ENCODE measurements around the gene PRMT3. TPM values are rescaled to one million over a fixed set of nuclear protein-coding genes. Genes with fewer than 3 reads are reported as not detected.

The PRMT3 gene
- total RNA-seq, 1 experiment from 2014 or later, result 31.4 TPM

GRCh38 chr11:20368438-20368837, 19.1 kb upstream of the PRMT3 start:
- Mint-ChIP-seq H3K4me1 (peaks cover 53% of the 10 kb centered on the region), H3K9me3 (no peaks in the 10 kb centered on the region), H3K4me3 (no peak overlapping the region), H3K36me3 (peaks cover 10% of the 10 kb centered on the region), H3K27me3 (ENCODE audit: low read depth) (peaks cover 10% of the 10 kb centered on the region), H3K27ac (no peak overlapping the region)
- TF ChIP-seq CREB1 (CRISPR knock-in tag; IDR thresholded peaks at IDR 0.05) (no peak), ZNF263 (CRISPR knock-in tag; IDR thresholded peaks at IDR 0.05; ENCODE audit: low read depth) (no peak), CBFB (CRISPR knock-in tag; IDR thresholded peaks at IDR 0.05; ENCODE audit: low read depth) (no peak), PRDM15 (CRISPR knock-in tag; IDR thresholded peaks at IDR 0.05) (no peak), ZNF317 (CRISPR knock-in tag; IDR thresholded peaks at IDR 0.05; ENCODE audit: borderline replicate concordance, low read depth) (no peak), KAT7 (CRISPR knock-in tag; IDR thresholded peaks at IDR 0.05; ENCODE audit: borderline replicate concordance) (no peak), ZNF121 (CRISPR knock-in tag; IDR thresholded peaks at IDR 0.05) (no peak), NR3C1 (CRISPR knock-in tag; conservative IDR thresholded peaks at IDR 0.05; ENCODE audit: low read depth) (no peak)
- TF ChIP-seq, protein P1, sequence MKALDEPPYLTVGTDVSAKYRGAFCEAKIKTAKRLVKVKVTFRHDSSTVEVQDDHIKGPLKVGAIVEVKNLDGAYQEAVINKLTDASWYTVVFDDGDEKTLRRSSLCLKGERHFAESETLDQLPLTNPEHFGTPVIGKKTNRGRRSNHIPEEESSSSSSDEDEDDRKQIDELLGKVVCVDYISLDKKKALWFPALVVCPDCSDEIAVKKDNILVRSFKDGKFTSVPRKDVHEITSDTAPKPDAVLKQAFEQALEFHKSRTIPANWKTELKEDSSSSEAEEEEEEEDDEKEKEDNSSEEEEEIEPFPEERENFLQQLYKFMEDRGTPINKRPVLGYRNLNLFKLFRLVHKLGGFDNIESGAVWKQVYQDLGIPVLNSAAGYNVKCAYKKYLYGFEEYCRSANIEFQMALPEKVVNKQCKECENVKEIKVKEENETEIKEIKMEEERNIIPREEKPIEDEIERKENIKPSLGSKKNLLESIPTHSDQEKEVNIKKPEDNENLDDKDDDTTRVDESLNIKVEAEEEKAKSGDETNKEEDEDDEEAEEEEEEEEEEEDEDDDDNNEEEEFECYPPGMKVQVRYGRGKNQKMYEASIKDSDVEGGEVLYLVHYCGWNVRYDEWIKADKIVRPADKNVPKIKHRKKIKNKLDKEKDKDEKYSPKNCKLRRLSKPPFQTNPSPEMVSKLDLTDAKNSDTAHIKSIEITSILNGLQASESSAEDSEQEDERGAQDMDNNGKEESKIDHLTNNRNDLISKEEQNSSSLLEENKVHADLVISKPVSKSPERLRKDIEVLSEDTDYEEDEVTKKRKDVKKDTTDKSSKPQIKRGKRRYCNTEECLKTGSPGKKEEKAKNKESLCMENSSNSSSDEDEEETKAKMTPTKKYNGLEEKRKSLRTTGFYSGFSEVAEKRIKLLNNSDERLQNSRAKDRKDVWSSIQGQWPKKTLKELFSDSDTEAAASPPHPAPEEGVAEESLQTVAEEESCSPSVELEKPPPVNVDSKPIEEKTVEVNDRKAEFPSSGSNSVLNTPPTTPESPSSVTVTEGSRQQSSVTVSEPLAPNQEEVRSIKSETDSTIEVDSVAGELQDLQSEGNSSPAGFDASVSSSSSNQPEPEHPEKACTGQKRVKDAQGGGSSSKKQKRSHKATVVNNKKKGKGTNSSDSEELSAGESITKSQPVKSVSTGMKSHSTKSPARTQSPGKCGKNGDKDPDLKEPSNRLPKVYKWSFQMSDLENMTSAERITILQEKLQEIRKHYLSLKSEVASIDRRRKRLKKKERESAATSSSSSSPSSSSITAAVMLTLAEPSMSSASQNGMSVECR (CRISPR knock-in tag; IDR thresholded peaks at IDR 0.05; ENCODE audit: borderline replicate concordance), result no peak
- CTCF ChIA-PET, result interaction anchor here (1.6 kb wide), 1 partner anchor 240 kb away, joined by 4 read pairs; no protein-coding TSS in a partner anchor
- DNase-seq (ENCODE audit: low spot score) (no peak), ATAC-seq (no peak)
- POLR2A ChIA-PET, result no interaction called here

- ATAC-seq, result no peak; the same call in 1 of the 2 replicates
- Mint-ChIP-seq H3K36me3 (peaks cover 10% of the 10 kb centered on the region), H3K4me1 (peaks cover 46% of the 10 kb centered on the region), H3K4me3 (no peak overlapping the region), H3K27me3 (ENCODE audit: low read depth) (peaks cover 3% of the 10 kb centered on the region; the same call in 1 of the 2 replicates), H3K9me3 (no peaks in the 10 kb centered on the region), H3K27ac (no peak overlapping the region)
- CTCF ChIA-PET, result interaction anchor here (1.4 to 1.6 kb wide), 2 partner anchors 15 to 242 kb away, joined by 4 to 6 read pairs; no protein-coding TSS in a partner anchor
- TF ChIP-seq ETV6 (CRISPR knock-in tag; IDR thresholded peaks at IDR 0.05), result no peak
- no peak for TF ChIP-seq JUN (CRISPR knock-in tag; IDR thresholded peaks at IDR 0.05)
- no peak for TF ChIP-seq ZNF263 (CRISPR knock-in tag; IDR thresholded peaks at IDR 0.05; ENCODE audit: low read depth)
- no peak for TF ChIP-seq SP1 (CRISPR knock-in tag; conservative IDR thresholded peaks at IDR 0.05)
- TF ChIP-seq ZMAT4 (CRISPR knock-in tag; IDR thresholded peaks at IDR 0.05), result no peak
- TF ChIP-seq ZNF121 (CRISPR knock-in tag; IDR thresholded peaks at IDR 0.05), result no peak
- no peak for TF ChIP-seq ZNF671 (CRISPR knock-in tag; IDR thresholded peaks at IDR 0.05)
- TF ChIP-seq ZNF512 (CRISPR knock-in tag; IDR thresholded peaks at IDR 0.05; ENCODE audit: borderline replicate concordance), result no peak
- TF ChIP-seq, protein P2, sequence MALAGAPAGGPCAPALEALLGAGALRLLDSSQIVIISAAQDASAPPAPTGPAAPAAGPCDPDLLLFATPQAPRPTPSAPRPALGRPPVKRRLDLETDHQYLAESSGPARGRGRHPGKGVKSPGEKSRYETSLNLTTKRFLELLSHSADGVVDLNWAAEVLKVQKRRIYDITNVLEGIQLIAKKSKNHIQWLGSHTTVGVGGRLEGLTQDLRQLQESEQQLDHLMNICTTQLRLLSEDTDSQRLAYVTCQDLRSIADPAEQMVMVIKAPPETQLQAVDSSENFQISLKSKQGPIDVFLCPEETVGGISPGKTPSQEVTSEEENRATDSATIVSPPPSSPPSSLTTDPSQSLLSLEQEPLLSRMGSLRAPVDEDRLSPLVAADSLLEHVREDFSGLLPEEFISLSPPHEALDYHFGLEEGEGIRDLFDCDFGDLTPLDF (CRISPR knock-in tag; IDR thresholded peaks at IDR 0.05), result no peak
- TF ChIP-seq JAZF1 (CRISPR knock-in tag; IDR thresholded peaks at IDR 0.05), result no peak
- TF ChIP-seq NR2C2 (CRISPR knock-in tag; IDR thresholded peaks at IDR 0.05), result no peak
- no peak for TF ChIP-seq GRHL2 (CRISPR knock-in tag; IDR thresholded peaks at IDR 0.05; ENCODE audit: insufficient replicate concordance, severe bottlenecking)
- POLR2A ChIA-PET, result no interaction called here
- no peak for DNase-seq (ENCODE audit: low spot score)
These were observed 17.7 kb upstream of the PRMT3 start for GRCh38 chr11:20369826-20370225.

Measured in WTC11 (cell line).